Measurements from ENCODE around the gene P4HA2. TPM values are rescaled to one million over a fixed set of nuclear protein-coding genes. Genes with fewer than 3 reads are reported as not detected.

Gene P4HA2
- total RNA-seq, 2 experiments from 2014 or later = not detected

- H3K27me3 ChIP-seq (ENCODE audit: control insufficient read depth in 1 of 2, insufficient read depth in 2 of 2, low read length in 2 of 2) = peaks cover 4% of the 10 kb centered on the region in 2 experiments
- no peak for TF ChIP-seq CTCF (IDR thresholded peaks at IDR 0.05)
- no peaks in the 10 kb centered on the region for H3K4me1 Mint-ChIP-seq (ENCODE audit: low read depth)
- H3K27ac ChIP-seq (ENCODE audit: low read depth in 1 of 2, low read length in 2 of 2) = no peak overlapping the region
- no peaks in the 10 kb centered on the region for H3K4me1 ChIP-seq (ENCODE audit: insufficient read depth, low read length)
- no peaks in the 10 kb centered on the region for H3K27me3 Mint-ChIP-seq
- ATAC-seq (ENCODE audit: poor library complexity) (no peak), DNase-seq (no peak)
- H3K36me3 Mint-ChIP-seq (ENCODE audit: low read depth) = no peaks in the 10 kb centered on the region
- ChIA-PET CTCF (no interaction called here), POLR2A (no interaction called here)
- H3K27ac Mint-ChIP-seq = no peak overlapping the region
- no peaks in the 10 kb centered on the region for H3K36me3 ChIP-seq (ENCODE audit: insufficient read depth, low read length)
- H3K9me3 ChIP-seq (ENCODE audit: control insufficient read depth in 1 of 2, insufficient read depth in 1 of 2, low read length in 2 of 2) = no peaks in the 10 kb centered on the region
- no peaks in the 10 kb centered on the region for H3K9me3 Mint-ChIP-seq
- intact Hi-C loops (cut with DNase I, micrococcal nuclease) = no loop called here
- no peak overlapping the region for H3K4me3 ChIP-seq (ENCODE audit: low read length)
- no peak overlapping the region for H3K4me3 Mint-ChIP-seq
Measured at GRCh38 chr5:132262882-132263547, 35.4 kb upstream of the P4HA2 start.

- H3K4me3 ChIP-seq (ENCODE audit: low read length) = no peak overlapping the region
- intact Hi-C loops (cut with DNase I, micrococcal nuclease) = no loop called here
- H3K27me3 ChIP-seq (ENCODE audit: control insufficient read depth in 1 of 2, insufficient read depth in 2 of 2, low read length in 2 of 2) = peaks cover 8 to 10% of the 10 kb centered on the region in 2 experiments
- peaks cover 2% of the 10 kb centered on the region for H3K4me1 ChIP-seq (ENCODE audit: insufficient read depth, low read length)
- no peaks in the 10 kb centered on the region for H3K4me1 Mint-ChIP-seq (ENCODE audit: low read depth)
- H3K27ac Mint-ChIP-seq = no peak overlapping the region
- ATAC-seq (ENCODE audit: poor library complexity) = no peak
- no peaks in the 10 kb centered on the region for H3K36me3 Mint-ChIP-seq (ENCODE audit: low read depth)
- peaks cover 1% of the 10 kb centered on the region for H3K27me3 Mint-ChIP-seq
- H3K9me3 Mint-ChIP-seq = no peaks in the 10 kb centered on the region
- CTCF ChIA-PET = no interaction called here
- no peak overlapping the region for H3K4me3 Mint-ChIP-seq
- no peaks in the 10 kb centered on the region for H3K36me3 ChIP-seq (ENCODE audit: insufficient read depth, low read length)
- no peak overlapping the region for H3K27ac ChIP-seq (ENCODE audit: low read depth in 1 of 2, low read length in 2 of 2)
- POLR2A ChIA-PET = no interaction called here
- H3K9me3 ChIP-seq (ENCODE audit: control insufficient read depth in 1 of 2, insufficient read depth in 1 of 2, low read length in 2 of 2) = peaks cover 0 to 2% of the 10 kb centered on the region in 2 experiments
- no peak for TF ChIP-seq CTCF (IDR thresholded peaks at IDR 0.05)
- DNase-seq = no peak
Measured at GRCh38 chr5:132261881-132262845, 34.5 kb upstream of the P4HA2 start.

- Mint-ChIP-seq H3K27ac (no peak overlapping the region), H3K9me3 (no peaks in the 10 kb centered on the region), H3K27me3 (peaks cover 14% of the 10 kb centered on the region), H3K4me3 (no peak overlapping the region), H3K36me3 (ENCODE audit: low read depth) (no peaks in the 10 kb centered on the region), H3K4me1 (ENCODE audit: low read depth) (peaks cover 4% of the 10 kb centered on the region)
- POLR2A ChIA-PET = no interaction called here
- Histone ChIP-seq H3K36me3 (ENCODE audit: insufficient read depth, low read length) (no peaks in the 10 kb centered on the region), H3K4me3 (ENCODE audit: low read length) (no peak overlapping the region), H3K4me1 (ENCODE audit: insufficient read depth, low read length) (peaks cover 4% of the 10 kb centered on the region), H3K27ac (ENCODE audit: low read depth in 1 of 2, low read length in 2 of 2) (no peak overlapping the region), H3K9me3 (ENCODE audit: control insufficient read depth in 1 of 2, insufficient read depth in 1 of 2, low read length in 2 of 2) (peaks cover 0 to 7% of the 10 kb centered on the region in 2 experiments), H3K27me3 (ENCODE audit: control insufficient read depth in 1 of 2, insufficient read depth in 2 of 2, low read length in 2 of 2) (peaks cover 19 to 22% of the 10 kb centered on the region in 2 experiments)
- DNase-seq (no peak), ATAC-seq (ENCODE audit: poor library complexity) (no peak)
- CTCF ChIA-PET = no interaction called here
- intact Hi-C loops (cut with DNase I, micrococcal nuclease) = no loop called here
- no peak for TF ChIP-seq CTCF (IDR thresholded peaks at IDR 0.05)
Measured at GRCh38 chr5:132260714-132261551, 33.3 kb upstream of the P4HA2 start.
